ENCODE data around the gene SWAP70.

The SWAP70 gene

GRCh38 chr11:9775398-9775779, 111.5 kb downstream of the SWAP70 start:
- no peak for DNase-seq (ENCODE audit: extremely low spot score)
- ChIA-PET CTCF (no interaction called here), POLR2A (no interaction called here)
- TF ChIP-seq FOXM1 (IDR thresholded peaks at IDR 0.05; ENCODE audit: borderline replicate concordance) (no peak), SUZ12 (IDR thresholded peaks at IDR 0.05) (no peak), ELF4 (IDR thresholded peaks at IDR 0.05) (no peak), ARNT (IDR thresholded peaks at IDR 0.05) (no peak), HDGF (IDR thresholded peaks at IDR 0.05; ENCODE audit: borderline replicate concordance) (no peak), LEF1 (IDR thresholded peaks at IDR 0.05; ENCODE audit: borderline replicate concordance) (no peak)

DNA sequence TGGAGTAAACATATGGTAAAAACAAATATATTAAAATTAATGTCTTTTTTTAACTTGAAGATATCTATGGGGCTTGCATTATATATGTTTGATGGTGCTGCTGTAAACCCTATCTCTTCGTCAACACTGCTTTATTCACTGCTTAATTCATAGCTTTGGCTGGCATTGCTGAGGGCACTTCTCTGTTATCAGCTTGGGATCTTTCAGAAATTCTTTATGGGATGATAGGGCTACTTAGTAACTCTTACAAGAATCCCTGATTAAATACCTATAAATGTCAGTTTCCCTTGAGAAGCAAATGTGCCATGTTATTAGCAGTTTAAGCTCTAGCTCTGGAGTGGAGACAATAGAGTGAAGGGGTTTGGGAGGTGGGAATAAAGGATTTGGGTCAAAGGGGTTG, 112.3 kb downstream of the SWAP70 start:
- ChIA-PET CTCF (no interaction called here), POLR2A (no interaction called here)
- DNase-seq (ENCODE audit: extremely low spot score) = no peak
- TF ChIP-seq HDGF (IDR thresholded peaks at IDR 0.05; ENCODE audit: borderline replicate concordance) (no peak), ARNT (IDR thresholded peaks at IDR 0.05) (no peak), FOXK2 (IDR thresholded peaks at IDR 0.05) (no peak)

DNA sequence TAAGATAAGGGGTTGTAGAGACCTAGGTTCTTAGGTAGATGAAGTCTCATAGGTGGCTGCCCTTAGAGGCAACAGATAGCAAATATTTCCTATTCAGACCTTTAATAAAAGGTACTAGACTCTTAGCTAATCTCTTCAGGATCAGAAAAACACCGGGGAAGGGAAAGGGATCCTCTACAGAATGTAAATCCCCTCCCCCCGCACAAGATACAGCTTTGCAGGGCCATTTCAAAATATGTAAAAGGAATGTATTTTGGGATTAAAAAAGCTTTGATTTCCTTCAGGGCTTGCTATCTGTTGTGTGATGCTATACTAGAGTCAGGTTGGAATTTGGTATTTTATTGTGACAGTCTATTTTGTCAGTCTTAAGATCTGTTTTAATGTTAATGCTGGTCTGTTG, 113.2 kb downstream of the SWAP70 start:
- TF ChIP-seq SUZ12 (IDR thresholded peaks at IDR 0.05) (no peak), ELF4 (IDR thresholded peaks at IDR 0.05) (no peak), FOXM1 (IDR thresholded peaks at IDR 0.05; ENCODE audit: borderline replicate concordance) (no peak), TARDBP (IDR thresholded peaks at IDR 0.05) (no peak), ARNT (IDR thresholded peaks at IDR 0.05) (no peak), CTBP1 (IDR thresholded peaks at IDR 0.05; ENCODE audit: borderline replicate concordance) (no peak), LEF1 (IDR thresholded peaks at IDR 0.05; ENCODE audit: borderline replicate concordance) (no peak), NFRKB (IDR thresholded peaks at IDR 0.05) (no peak), ZNF384 (IDR thresholded peaks at IDR 0.05) (no peak), FOXA1 (IDR thresholded peaks at IDR 0.05) (no peak), FOXK2 (IDR thresholded peaks at IDR 0.05) (no peak)
- TF ChIP-seq, protein P1, sequence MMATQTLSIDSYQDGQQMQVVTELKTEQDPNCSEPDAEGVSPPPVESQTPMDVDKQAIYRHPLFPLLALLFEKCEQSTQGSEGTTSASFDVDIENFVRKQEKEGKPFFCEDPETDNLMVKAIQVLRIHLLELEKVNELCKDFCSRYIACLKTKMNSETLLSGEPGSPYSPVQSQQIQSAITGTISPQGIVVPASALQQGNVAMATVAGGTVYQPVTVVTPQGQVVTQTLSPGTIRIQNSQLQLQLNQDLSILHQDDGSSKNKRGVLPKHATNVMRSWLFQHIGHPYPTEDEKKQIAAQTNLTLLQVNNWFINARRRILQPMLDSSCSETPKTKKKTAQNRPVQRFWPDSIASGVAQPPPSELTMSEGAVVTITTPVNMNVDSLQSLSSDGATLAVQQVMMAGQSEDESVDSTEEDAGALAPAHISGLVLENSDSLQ (IDR thresholded peaks at IDR 0.05) = no peak
- ChIA-PET CTCF (no interaction called here), POLR2A (no interaction called here)

DNA sequence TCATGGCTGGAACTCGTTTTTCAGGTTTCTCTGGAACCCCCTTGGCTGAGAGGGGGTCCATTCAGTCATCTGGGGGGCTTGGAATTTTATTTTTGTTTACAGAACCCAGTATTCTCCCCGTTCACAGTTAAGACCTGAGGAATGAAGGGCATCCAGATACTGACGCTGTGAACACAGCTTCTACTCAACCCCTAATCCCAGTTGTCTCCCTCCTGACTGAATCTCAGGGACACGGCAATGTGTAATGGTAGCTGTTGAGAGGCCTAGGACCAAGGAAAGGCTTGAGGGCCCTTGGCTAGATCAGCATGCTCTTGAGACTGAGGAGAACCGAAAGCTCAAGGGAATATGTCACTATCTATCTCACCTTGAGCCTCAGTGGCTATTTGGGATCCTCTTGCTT, 113.6 kb downstream of the SWAP70 start:
- TF ChIP-seq L3MBTL2 (conservative IDR thresholded peaks at IDR 0.05) (no peak), FOXM1 (IDR thresholded peaks at IDR 0.05; ENCODE audit: borderline replicate concordance) (no peak), BHLHE40 (IDR thresholded peaks at IDR 0.05; ENCODE audit: borderline replicate concordance) (no peak), FOXK2 (IDR thresholded peaks at IDR 0.05) (no peak), HDGF (IDR thresholded peaks at IDR 0.05; ENCODE audit: borderline replicate concordance) (no peak), LEF1 (IDR thresholded peaks at IDR 0.05; ENCODE audit: borderline replicate concordance) (no peak), ZNF384 (IDR thresholded peaks at IDR 0.05) (no peak), ELF4 (IDR thresholded peaks at IDR 0.05) (no peak), NFRKB (IDR thresholded peaks at IDR 0.05) (no peak), SP1 (IDR thresholded peaks at IDR 0.05) (no peak), CTBP1 (IDR thresholded peaks at IDR 0.05; ENCODE audit: borderline replicate concordance) (no peak)
- TF ChIP-seq, protein P1 (IDR thresholded peaks at IDR 0.05) = no peak
- ChIA-PET POLR2A (no interaction called here), CTCF (no interaction called here)
- no peak for DNase-seq (ENCODE audit: extremely low spot score)

More for the DNA sequence above, 113.2 kb downstream of the SWAP70 start:
- DNase-seq (ENCODE audit: extremely low spot score) = no peak

DNA sequence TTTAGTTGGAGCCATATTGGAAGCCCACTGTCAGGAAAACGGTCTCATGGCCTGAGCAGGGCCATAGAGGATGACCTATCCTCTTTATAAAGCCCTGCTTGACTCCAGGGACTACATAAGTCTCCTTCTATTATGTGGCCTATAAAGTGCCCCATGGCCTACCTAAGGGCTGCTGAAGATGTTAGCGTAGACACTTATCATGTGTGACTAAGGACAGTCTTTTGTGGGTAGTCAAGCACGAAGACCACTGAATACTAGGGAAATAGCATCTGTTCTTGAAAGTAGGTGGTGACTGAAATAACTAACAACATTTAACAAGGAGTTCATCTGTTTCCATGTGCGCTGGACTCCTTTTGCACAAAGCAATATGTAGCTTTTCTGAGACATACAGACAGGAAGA, 117.1 kb downstream of the SWAP70 start:
- ChIA-PET POLR2A (no interaction called here), CTCF (no interaction called here)
- DNase-seq (ENCODE audit: extremely low spot score) = no peak
- TF ChIP-seq ZNF384 (IDR thresholded peaks at IDR 0.05) = no peak
- no peak for TF ChIP-seq SUZ12 (IDR thresholded peaks at IDR 0.05)
- TF ChIP-seq, protein P1 (IDR thresholded peaks at IDR 0.05) = no peak
- no peak for TF ChIP-seq ELF4 (IDR thresholded peaks at IDR 0.05)
- no peak for TF ChIP-seq FOXA1 (IDR thresholded peaks at IDR 0.05)
- no peak for TF ChIP-seq SP1 (IDR thresholded peaks at IDR 0.05)
- TF ChIP-seq ARNT (IDR thresholded peaks at IDR 0.05) = no peak
- no peak for TF ChIP-seq BHLHE40 (IDR thresholded peaks at IDR 0.05; ENCODE audit: borderline replicate concordance)
- no peak for TF ChIP-seq HDGF (IDR thresholded peaks at IDR 0.05; ENCODE audit: borderline replicate concordance)

DNA sequence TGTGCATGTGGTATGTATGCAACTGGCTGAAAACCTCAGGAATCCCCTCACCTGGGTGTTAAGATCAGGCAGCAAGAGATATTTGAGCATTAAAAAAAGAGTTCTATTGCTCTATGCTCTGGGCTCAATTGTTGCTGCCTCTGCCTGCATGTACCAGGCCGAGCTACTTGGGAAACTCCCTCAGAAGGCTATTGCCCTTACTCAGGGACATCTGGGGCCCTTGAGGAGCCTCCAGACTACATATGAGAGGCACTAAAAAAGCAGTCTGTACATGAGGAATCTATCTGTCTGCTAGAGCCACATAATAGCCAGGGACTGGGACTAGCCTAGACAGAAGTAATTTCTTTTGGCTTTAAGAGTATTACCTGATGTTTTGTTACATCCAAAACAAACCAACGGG, 120.1 kb downstream of the SWAP70 start:
- ChIA-PET CTCF (no interaction called here), POLR2A (no interaction called here)
- DNase-seq (ENCODE audit: extremely low spot score) = no peak
- no peak for TF ChIP-seq NFRKB (IDR thresholded peaks at IDR 0.05)
- no peak for TF ChIP-seq ARNT (IDR thresholded peaks at IDR 0.05)
- no peak for TF ChIP-seq FOXA1 (IDR thresholded peaks at IDR 0.05)
- no peak for TF ChIP-seq ZNF384 (IDR thresholded peaks at IDR 0.05)
- TF ChIP-seq CTBP1 (IDR thresholded peaks at IDR 0.05; ENCODE audit: borderline replicate concordance) = no peak
- no peak for TF ChIP-seq FOXM1 (IDR thresholded peaks at IDR 0.05; ENCODE audit: borderline replicate concordance)
- TF ChIP-seq TARDBP (IDR thresholded peaks at IDR 0.05) = no peak
- TF ChIP-seq, protein P1 (IDR thresholded peaks at IDR 0.05) = no peak
- no peak for TF ChIP-seq ELF4 (IDR thresholded peaks at IDR 0.05)
- TF ChIP-seq L3MBTL2 (conservative IDR thresholded peaks at IDR 0.05) = no peak
- no peak for TF ChIP-seq SP1 (IDR thresholded peaks at IDR 0.05)
- no peak for TF ChIP-seq HDGF (IDR thresholded peaks at IDR 0.05; ENCODE audit: borderline replicate concordance)
- TF ChIP-seq LEF1 (IDR thresholded peaks at IDR 0.05; ENCODE audit: borderline replicate concordance) = no peak
- no peak for TF ChIP-seq SUZ12 (IDR thresholded peaks at IDR 0.05)
- TF ChIP-seq BHLHE40 (IDR thresholded peaks at IDR 0.05; ENCODE audit: borderline replicate concordance) = no peak
- TF ChIP-seq FOXK2 (IDR thresholded peaks at IDR 0.05) = no peak
